GM21447 (cell line): ENCODE data around the gene PHACTR4.
"Not testable (repeated sequence)": the region's sequence is repeated elsewhere in the genome, so short reads cannot be mapped to it uniquely, and the experiment has no call there.

Source experiments
- ATAC-seq: cut with Tn5 transposase; IDR thresholded peaks from one replicate; pipeline ENCODE4 v1.9.1; 2021; ENCODE audit not compliant: unreplicated experiment

PHACTR4 gene

GRCh38 chr1:28369371-28370238 lies at the start of gene PHACTR4:
PHACTR4 (plus strand) TSS chr1:28369740; CDS start chr1:28407448, 37,708 bp downstream.
- ATAC-seq = peak; percentile 84

GRCh38 chr1:28322194-28322593 lies 47.3 kb upstream of the PHACTR4 start:
- ATAC-seq = peak; percentile 49

GRCh38 chr1:28323720-28324119 lies 45.8 kb upstream of the PHACTR4 start:
- no peak for ATAC-seq

- ATAC-seq = no peak
Observed at GRCh38 chr1:28326515-28326914, 43.0 kb upstream of the PHACTR4 start.

- no peak for ATAC-seq
Observed at GRCh38 chr1:28326984-28327383, 42.6 kb upstream of the PHACTR4 start.

- not testable (repeated sequence) for ATAC-seq
Observed at GRCh38 chr1:28327431-28327830, 42.1 kb upstream of the PHACTR4 start.

- ATAC-seq = no peak
Observed at GRCh38 chr1:28328228-28328648, 41.3 kb upstream of the PHACTR4 start.

- no peak for ATAC-seq
Observed at GRCh38 chr1:28329395-28330153, 40.0 kb upstream of the PHACTR4 start.

GRCh38 chr1:28338897-28339296 lies 30.6 kb upstream of the PHACTR4 start:
- no peak for ATAC-seq

GRCh38 chr1:28339551-28339950 lies 30.0 kb upstream of the PHACTR4 start:
- ATAC-seq = no peak

GRCh38 chr1:28340221-28340974 lies 29.1 kb upstream of the PHACTR4 start:
- no peak for ATAC-seq

- no peak for ATAC-seq
Observed at GRCh38 chr1:28341591-28341990, 27.9 kb upstream of the PHACTR4 start.

- no peak for ATAC-seq
Observed at GRCh38 chr1:28343405-28343804, 26.1 kb upstream of the PHACTR4 start.

GRCh38 chr1:28353248-28353810 lies 16.2 kb upstream of the PHACTR4 start:
- ATAC-seq = not testable (repeated sequence)

GRCh38 chr1:28354121-28354520 lies 15.4 kb upstream of the PHACTR4 start:
- no peak for ATAC-seq

- ATAC-seq = no peak
Observed at GRCh38 chr1:28358716-28359115, 10.8 kb upstream of the PHACTR4 start.

- no peak for ATAC-seq
Observed at GRCh38 chr1:28359592-28360239, 9.8 kb upstream of the PHACTR4 start.

GRCh38 chr1:28364888-28365287 lies 4.7 kb upstream of the PHACTR4 start:
- no peak for ATAC-seq

GRCh38 chr1:28365864-28366263 lies 3.7 kb upstream of the PHACTR4 start:
- no peak for ATAC-seq

- not testable (repeated sequence) for ATAC-seq
Observed at GRCh38 chr1:28368608-28369007, 932 bp upstream of the PHACTR4 start.
